ENCODE data around the gene MYO5C.
A peak's percentile ranks its signal among the peaks of the same experiment; 100 is the strongest.

The MYO5C gene, protein sequence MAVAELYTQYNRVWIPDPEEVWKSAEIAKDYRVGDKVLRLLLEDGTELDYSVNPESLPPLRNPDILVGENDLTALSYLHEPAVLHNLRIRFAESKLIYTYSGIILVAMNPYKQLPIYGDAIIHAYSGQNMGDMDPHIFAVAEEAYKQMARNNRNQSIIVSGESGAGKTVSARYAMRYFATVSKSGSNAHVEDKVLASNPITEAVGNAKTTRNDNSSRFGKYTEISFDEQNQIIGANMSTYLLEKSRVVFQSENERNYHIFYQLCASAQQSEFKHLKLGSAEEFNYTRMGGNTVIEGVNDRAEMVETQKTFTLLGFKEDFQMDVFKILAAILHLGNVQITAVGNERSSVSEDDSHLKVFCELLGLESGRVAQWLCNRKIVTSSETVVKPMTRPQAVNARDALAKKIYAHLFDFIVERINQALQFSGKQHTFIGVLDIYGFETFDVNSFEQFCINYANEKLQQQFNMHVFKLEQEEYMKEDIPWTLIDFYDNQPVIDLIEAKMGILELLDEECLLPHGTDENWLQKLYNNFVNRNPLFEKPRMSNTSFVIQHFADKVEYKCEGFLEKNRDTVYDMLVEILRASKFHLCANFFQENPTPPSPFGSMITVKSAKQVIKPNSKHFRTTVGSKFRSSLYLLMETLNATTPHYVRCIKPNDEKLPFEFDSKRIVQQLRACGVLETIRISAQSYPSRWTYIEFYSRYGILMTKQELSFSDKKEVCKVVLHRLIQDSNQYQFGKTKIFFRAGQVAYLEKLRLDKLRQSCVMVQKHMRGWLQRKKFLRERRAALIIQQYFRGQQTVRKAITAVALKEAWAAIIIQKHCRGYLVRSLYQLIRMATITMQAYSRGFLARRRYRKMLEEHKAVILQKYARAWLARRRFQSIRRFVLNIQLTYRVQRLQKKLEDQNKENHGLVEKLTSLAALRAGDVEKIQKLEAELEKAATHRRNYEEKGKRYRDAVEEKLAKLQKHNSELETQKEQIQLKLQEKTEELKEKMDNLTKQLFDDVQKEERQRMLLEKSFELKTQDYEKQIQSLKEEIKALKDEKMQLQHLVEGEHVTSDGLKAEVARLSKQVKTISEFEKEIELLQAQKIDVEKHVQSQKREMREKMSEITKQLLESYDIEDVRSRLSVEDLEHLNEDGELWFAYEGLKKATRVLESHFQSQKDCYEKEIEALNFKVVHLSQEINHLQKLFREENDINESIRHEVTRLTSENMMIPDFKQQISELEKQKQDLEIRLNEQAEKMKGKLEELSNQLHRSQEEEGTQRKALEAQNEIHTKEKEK (N-terminal part only)

DNA sequence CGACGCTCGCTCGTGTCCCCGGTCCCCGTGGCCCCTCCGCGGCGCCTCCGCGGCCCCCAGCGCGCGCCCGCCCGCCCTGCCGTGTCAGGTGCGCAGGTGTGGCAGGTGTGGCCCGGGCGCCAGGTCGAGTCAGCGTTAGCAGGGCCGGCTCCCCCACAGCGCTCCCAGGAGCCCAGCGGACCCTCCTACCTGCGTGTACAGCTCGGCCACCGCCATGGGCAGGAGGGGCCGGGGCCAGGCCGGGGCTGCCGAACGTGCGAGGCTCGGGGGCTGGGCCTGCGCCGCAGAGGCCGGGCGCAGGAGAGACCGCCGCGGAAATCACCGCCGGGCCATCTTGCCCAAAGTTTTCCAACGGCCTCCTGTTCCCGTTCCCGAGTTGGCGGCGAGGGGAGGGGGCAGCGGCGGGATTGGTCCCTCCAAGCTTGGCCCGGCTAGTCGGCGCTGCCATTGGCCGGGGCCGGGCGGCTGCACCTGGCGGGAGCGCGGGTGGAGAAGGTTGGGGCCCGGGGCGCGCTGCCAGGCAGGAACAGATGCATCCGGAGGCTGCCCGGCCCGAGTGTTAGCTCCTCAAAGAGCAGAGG, at the start of gene MYO5C:
TSS of gene MYO5C (minus strand) at position 384 of the 581 bp plus-strand sequence. CDS start at position 216, 168 bp downstream.
- no peak for DNase-seq (ENCODE audit: low read depth)

DNA sequence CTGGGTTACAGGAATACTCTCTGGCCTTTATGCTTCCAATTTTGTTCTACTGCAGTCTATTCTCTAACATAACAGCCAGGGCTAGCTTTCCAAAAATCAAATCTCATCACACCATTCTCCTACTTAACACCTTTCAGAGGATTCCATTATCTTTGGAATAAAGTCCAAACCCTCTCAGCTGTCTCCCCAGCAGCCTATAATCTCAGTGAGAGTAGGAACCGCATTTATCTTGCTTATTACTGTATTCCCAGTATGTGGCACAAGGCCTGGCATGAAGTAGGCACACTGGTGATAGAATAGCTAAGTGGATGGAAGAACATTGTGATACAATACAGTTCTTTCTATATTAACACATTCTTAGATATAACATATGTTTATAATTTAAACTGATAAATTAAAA, 49.0 kb upstream of the MYO5C start:
- no peak for DNase-seq (ENCODE audit: low read depth)

DNA sequence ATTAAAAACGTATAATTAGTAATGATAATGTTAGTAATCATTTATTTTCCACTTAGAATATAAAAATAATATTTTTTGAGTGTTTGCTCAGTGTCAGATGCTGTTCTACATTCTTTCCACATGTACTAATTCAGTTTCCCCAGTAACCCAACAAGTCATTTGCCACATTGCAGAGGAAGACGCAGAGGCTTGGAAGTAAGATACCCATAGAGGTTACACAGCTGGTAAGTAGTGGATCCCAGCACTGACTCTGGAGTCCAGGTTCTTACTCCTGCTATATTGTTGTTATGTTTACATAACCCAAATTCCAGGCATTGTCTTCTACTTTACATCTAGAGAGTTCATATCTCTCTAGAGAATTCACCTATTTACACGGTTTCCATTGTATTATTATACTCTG, 48.2 kb upstream of the MYO5C start:
- DNase-seq (ENCODE audit: low read depth): no peak

DNA sequence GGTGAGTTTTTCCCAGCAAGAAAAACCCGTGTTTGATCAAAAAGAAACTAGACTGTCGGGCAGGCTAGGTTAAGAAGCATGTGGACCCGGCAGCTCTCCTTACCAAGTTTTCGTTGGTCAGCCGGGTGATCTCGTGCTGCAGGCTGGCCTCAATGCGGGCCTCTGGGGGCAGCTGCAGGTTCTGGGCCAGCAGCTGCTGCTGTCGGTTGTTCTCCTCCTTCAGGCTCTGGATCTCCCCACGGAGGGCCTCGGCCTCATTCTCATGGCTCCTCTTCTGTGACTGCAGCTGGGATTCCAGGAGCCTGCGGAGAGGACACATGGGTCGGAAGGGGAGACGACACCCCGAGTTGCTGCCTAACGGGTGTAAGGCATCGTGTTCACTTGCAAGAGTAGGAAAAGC, 44.5 kb upstream of the MYO5C start:
- no peak for DNase-seq (ENCODE audit: low read depth)

DNA sequence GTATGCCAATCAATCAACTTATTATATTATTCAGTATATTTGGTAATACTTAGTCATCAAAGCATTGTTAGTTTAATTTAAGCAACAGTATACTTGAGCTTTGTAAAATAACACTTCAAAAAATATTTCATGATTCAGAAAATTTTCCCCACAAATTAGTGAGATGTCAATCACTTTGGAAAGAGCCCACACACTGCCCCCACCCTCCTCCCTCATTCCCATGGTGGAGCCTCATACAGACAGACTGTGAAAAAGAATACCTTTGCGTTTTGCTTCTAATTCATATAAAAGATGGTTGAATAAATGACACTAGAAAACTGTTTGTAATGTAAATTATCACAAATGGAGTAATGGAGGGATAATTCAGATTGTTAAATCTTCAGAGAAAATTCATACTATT, 43.3 kb upstream of the MYO5C start:
- no peak for DNase-seq (ENCODE audit: low read depth)

DNA sequence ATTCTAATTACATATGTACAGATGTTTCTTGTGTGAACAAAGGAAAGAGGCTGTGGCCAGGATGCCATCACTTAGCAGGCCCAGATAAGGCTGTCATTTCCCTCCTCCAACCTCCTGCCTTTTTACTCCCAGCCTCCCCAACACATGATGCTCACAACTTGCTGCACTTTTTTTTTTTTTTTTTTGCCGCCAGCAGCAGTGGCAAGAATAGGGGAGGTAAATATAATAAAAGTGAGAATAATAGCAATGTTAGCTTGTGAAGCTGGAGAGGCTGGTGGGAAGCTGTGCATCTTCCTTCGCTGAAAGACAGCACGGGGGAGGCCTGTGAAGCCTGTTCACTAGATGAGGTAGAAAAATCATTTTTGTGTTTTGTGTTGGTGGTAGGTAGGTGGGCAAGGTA, 42.5 kb upstream of the MYO5C start:
- DNase-seq (ENCODE audit: low read depth): no peak

DNA sequence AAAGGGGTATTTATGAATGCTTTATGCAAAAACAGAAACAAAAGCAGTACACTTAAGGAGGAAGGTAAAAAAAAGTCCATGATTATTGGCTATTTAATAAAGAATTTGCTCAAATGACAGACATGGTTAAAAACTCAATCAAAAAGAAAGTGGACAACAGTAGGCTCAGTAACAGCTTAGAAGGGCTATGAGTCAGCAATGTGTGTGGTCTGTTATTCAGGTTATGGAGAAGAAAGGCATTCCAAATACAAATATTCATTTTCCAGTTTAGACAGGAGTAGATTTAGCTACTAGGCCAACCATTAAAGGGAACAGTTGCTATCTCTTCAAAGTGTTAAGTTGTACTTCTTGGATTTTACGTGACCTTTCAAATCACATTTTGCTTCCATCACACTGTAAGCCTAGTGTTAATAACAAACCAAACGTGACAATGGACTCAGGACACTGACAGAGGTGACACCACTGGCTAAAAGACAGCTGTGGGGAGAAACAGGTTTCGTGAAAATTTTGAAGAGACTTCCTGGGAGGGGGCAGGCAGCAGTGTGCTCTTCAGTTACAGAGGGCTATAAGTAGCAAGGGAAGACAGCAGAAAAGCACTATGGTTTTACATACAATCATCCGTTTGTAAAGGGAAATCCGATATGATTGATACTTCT, 41.7 kb upstream of the MYO5C start:
- no peak for DNase-seq (ENCODE audit: low read depth)

DNA sequence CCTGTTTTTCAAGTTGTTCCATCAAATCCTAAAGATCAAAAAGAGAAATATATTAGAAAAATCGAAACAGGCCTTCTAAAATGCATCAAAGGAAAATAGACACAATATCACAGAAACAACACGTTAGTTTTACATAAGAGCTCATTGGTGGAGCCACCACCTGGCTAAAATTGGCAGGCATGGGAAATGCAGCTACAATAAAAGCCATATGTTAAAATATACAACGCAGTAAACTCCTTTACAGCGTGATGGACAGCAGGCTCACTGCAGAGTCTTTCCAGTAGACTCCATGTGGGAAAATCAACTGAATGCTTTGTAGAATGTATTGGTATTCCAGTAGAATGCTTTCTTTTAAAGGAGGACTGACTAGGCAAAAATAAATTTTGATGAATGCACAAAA, 40.9 kb upstream of the MYO5C start:
- DNase-seq (ENCODE audit: low read depth): no peak

DNA sequence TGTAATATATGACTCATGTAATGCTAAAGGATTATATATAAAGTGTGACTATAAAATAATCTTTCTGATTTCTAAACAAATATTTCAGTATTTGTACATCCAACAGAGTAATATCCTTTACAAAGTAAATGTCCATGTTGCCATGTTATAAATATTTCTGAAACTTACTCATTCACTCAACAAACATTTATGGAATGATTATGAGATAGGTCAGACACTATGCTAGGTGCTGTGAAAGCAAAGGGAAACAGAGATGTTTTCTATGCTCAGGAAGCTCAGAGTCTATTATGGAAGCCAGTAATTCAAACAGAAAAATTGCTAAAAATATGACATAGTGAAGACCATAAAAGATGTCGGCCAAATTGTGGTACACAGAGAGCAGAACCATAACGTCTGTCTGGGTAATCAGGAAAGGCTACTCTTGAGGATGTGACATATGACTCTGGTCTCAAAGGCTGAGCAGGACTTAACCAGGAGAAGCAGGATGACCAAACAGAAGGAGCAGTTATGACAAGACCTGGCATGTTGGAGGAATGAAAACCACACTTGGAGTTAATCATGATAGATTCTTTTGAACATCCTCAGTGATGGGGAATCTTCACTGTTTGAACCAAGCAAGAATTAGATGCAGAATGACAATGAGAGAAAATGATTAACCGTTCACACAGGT, 39.0 kb upstream of the MYO5C start:
- DNase-seq (ENCODE audit: low read depth): no peak

DNA sequence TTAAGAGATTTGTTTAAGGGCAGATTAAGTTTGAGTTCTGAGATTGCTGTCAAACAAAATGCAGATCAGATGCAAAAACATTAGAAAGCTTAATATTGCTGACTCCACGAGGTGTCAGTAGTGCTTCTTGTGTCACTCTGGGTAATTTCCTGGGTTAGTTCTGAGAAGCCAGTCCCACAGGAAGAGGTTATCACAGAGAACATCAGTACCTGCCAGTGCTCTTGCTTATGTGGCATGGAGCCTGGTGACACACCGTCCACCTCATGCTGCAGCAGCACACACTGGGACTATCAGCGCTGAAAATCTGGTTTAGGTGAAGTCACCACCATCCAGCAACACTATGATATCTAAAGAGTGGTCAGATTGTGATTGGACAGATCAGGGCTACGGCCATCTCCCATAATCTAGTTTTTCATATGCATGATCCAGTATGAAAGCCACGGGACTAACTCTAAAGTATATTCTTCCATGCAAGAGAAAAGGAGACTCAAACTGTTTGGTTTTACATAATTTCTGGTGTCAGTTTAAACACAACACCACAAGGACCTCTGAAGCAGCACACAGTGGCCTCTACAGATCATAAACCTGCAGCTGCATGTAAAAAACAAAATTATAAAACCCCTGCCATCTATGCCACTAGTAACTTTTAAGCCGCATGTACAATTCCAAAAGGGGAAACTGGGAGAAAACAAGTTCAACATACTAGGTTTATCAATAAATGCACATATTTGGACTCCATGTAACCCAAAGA, 36.1 kb upstream of the MYO5C start:
- DNase-seq (ENCODE audit: low read depth): peak; percentile 8

DNA sequence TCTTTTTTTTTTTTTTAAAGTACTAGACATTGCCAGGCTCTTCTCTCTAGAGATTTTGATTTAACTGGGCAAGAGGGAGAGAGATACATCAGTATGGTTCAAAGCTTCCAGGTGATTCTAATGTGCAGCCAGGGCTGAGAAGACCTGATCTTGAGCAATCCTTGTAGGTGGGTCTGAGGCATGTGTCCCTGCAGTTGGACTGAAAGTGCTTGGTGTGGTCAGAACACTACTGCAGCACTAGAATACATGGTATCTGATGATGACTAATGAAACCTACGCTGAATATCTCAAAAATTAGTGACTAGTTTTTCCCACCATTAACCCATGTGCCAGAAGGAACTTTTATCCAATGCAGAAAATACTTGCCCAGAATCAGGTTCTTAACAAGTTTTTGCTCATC, 34.4 kb upstream of the MYO5C start:
- DNase-seq (ENCODE audit: low read depth): no peak

DNA sequence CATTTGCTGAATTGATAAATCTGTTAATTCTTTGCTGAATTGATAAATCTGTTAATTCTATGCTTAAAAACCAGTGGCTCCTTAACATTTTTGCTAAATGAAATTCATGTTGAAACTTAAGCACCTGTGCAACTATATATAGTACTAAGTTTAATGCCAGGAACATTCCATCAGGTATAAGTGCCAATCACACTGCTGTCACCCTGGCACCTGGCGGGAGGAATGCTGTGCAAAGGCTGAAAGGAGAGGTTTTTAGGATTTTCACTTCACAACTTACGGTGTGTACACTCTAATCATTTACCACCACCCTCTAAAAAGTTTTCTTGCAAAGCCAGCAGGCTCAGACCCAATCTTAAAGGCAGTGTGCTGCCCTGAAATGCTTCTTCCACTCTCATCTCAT, 33.5 kb upstream of the MYO5C start:
- no peak for DNase-seq (ENCODE audit: low read depth)

DNA sequence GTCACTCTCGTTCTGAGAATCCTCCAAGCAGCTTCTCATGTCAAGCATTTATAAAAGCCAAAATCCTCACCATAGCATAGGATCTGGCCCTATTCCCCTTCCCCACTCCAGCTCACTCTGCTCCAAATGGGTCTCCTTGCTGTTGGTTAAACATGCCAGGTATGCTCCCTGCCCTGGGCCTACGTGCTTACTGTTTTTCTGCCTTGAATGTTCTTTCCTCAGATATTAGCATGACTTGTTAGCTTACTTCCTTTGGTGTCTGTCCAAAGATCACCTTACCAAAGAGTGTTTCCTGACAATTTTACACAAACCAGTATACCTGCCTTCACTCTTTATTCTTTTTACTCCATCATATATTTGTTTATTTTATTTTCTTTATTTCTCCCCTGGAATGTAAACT, 33.1 kb upstream of the MYO5C start:
- no peak for DNase-seq (ENCODE audit: low read depth)

DNA sequence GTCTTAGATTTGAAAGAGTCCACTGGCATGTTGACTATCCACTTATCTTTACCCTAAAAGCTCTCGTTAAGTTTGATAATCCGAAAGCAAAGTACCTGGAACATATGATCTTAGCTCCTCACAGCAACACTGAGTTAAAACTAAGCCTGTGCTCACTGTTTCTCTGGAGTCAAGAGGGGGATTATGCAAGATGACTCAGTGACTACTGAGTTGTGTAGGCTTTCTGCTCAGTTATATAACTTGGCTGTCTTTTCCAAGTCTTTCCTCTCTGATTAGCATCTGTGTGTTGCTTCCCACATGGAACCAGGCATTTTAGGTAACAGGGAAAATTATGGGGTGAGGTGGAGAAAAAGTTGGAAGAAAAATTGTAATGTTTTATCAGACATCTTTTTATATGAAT, 31.2 kb upstream of the MYO5C start:
- DNase-seq (ENCODE audit: low read depth): no peak

DNA sequence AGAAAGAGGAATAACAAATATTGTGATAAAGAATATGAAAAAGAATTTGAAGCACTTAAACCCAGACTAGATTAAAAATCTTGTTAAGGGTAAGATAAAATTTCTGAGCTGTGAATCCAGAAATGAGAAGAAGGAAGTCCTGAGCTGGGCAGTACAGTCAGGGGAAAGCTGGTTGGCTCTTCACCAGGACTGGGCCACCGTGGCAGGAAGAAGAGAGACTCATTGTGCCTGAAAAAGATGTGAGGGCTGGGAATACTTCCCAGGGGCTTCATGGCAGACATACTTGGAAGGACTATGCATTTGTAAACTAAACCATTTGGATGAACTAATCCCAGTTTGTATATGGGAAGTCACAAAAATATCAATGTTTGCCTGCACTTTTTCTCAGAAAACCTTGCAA, 28.5 kb upstream of the MYO5C start:
- no peak for DNase-seq (ENCODE audit: low read depth)

DNA sequence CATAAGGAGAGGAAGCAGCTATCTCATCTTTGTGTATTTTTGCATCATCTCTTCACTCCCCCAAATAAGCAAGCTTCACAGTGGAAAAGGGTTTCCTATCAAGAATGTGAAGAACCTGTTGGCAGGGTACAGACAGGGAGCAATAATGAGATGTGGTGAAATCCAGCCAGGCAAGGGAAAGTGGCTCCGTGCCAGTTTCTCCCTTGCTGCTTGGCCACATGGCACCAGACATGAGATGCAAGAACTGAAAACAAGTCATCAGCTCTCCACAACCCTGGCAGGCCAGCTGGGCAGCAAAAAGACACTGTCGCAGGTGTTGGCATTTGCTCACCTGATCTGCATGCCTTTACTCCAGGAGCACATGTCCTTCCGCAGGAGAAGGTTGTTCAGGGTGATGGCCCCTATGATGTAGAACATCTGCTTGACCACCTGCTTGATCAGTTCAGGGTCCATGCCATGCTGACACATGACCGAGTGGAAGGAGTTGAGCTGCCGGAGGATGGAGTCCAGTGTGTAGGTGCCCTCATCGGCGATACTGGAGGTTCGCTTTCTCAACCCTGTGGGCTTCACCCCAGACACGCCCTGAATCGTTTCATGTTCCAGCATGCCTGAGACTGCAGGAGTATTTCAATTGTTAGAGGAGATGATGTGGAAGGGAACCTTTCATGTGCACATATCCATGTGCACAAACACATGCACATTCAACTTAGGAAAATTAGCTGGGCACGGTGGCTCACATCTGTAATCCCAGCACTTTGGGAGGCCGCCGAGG, 23.3 kb upstream of the MYO5C start:
- DNase-seq (ENCODE audit: low read depth): no peak

DNA sequence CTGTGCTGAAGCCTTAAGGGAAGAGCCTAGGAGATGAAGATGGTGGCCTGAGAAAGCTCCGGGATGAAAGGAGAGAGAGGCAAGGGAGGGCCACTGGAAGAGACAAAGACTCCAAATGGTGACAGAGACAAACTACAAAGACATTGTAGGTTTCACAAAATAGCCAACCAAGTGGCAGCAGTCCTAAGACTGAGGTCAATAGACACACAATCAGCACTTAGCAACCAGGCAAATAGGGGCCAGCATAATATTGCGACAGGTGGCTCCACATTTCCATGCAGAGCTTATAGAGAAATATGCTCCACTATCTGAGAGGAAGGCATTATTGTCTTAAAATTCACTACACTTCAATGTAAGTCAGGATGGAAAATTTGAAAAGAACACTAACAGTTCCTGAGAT, 22.1 kb upstream of the MYO5C start:
- no peak for DNase-seq (ENCODE audit: low read depth)

DNA sequence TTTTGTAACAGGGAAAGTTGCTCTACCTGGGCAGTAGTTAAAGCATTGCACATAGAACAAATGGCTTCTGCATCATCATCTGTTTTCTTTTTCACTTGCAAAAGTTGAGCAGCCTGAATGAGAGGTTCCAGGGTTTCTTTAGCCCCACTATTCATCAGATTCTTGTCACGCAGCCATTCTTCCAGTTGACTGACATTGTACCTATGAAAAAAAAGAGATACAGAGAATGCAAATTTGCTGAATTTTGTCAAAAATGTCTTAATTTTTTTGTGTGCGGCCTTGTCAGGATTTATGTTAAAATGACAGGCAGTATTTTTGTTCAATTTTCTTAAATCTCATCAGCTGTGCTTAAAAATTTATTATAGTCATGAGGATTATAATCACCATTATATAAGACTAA, 21.4 kb upstream of the MYO5C start:
- DNase-seq (ENCODE audit: low read depth): no peak

DNA sequence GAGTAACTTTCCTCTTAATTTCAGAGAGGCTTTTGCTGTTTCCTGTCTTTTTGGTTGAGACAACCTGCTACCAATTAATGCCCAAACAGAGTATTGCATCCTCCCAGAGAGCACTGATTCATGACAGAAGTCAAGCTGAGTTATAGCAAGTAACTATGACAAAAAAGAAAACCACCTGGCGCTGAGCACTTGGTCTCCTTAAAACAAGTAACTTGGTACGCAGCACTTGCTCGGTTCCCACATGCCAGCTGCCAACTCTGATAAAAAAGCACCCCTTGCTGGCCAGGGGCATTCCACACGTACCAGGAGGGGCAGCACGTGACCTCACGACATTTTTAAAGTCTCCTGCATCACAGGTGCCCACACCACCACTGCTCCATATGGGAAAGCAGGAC, 13.5 kb upstream of the MYO5C start:
- DNase-seq (ENCODE audit: low read depth): no peak

Measured in stimulated activated CD8-positive, alpha-beta memory T cell treated with anti-CD3 and anti-CD28 coated beads, Interleukin-15, amount 100 ng/mL, for 1 hour (primary cell).